ENCODE measurements around the gene GTF2H4. TPM values are rescaled to one million over a fixed set of nuclear protein-coding genes. Genes with fewer than 3 reads are reported as not detected.

The GTF2H4 gene
- total and polyA plus RNA-seq, 2 of the 8 experiments (the other 6 are each of a cell fraction or from before 2014, with no cell fraction given): 42.3 to 53.4 TPM

GRCh38 chr6:30907758-30908591 is at the start of gene GTF2H4 (continued):
- TF ChIP-seq SRF (IDR thresholded peaks at IDR 0.05; ENCODE audit: low read depth, low read length) (no peak), RAD21 (IDR thresholded peaks at IDR 0.05 in 1 of 2, conservative IDR thresholded peaks at IDR 0.05 in 1 of 2; ENCODE audit: low read depth in 2 of 2, low read length in 2 of 2) (no peak), ASH2L (IDR thresholded peaks at IDR 0.05; ENCODE audit: low read length) (no peak), RXRA (IDR thresholded peaks at IDR 0.05; ENCODE audit: insufficient read depth, low read depth, low read length) (no peak), CBX5 (IDR thresholded peaks at IDR 0.05; ENCODE audit: low read depth, low read length) (no peak), KDM5A (IDR thresholded peaks at IDR 0.05; ENCODE audit: low read length) (peak; percentile 62; the same call in 1 of the 2 replicates), SIX5 (IDR thresholded peaks at IDR 0.05; ENCODE audit: low read depth, low read length) (peak; percentile 96), BCL11A (IDR thresholded peaks at IDR 0.05; ENCODE audit: low read depth in 2 of 2, low read length in 2 of 2) (no peak), EZH2 (IDR thresholded peaks at IDR 0.05; ENCODE audit: low read depth, low read length, severe bottlenecking) (no peak), CHD1 (IDR thresholded peaks at IDR 0.05; ENCODE audit: low read depth, low read length) (no peak), TAF7 (optimal IDR thresholded peaks at IDR 0.05; ENCODE audit: borderline replicate concordance, low read depth, low read length) (peak; percentile 16), POU5F1 (IDR thresholded peaks at IDR 0.05; ENCODE audit: low read depth, low read length) (no peak), BRCA1 (IDR thresholded peaks at IDR 0.05; ENCODE audit: low read depth, low read length) (no peak), TAF1 (IDR thresholded peaks at IDR 0.05; ENCODE audit: low read depth, low read length) (peak; percentile 63; the same call in 1 of the 2 replicates), POLR2A (IDR thresholded peaks at IDR 0.05; ENCODE audit: control extremely low read depth in 1 of 2, low read depth in 2 of 2, low read length in 2 of 2) (peak in 1 of 2 experiments; percentile 63; a peak in 2 of 3 replicates), BACH1 (IDR thresholded peaks at IDR 0.05; ENCODE audit: low read length) (peak; percentile 13; the same call in 1 of the 2 replicates), RFX5 (IDR thresholded peaks at IDR 0.05; ENCODE audit: borderline replicate concordance, low read depth, low read length) (no peak), NANOG (IDR thresholded peaks at IDR 0.05; ENCODE audit: insufficient read depth, low read depth, low read length, poor library complexity, severe bottlenecking) (peak; percentile 3), EP300 (IDR thresholded peaks at IDR 0.05; ENCODE audit: borderline replicate concordance in 1 of 2, low read depth in 2 of 2, low read length in 2 of 2) (no peak), SIN3A (conservative IDR thresholded peaks at IDR 0.05 in 1 of 2, IDR thresholded peaks at IDR 0.05 in 1 of 2; ENCODE audit: low read depth in 1 of 2, low read length in 2 of 2) (peak in 1 of 2 experiments; percentile 84; a peak in 1 of 4 replicates), EGR1 (IDR thresholded peaks at IDR 0.05; ENCODE audit: borderline replicate concordance, low read depth, low read length) (peak; percentile 99), USF2 (IDR thresholded peaks at IDR 0.05; ENCODE audit: low read length) (no peak), JUN (IDR thresholded peaks at IDR 0.05; ENCODE audit: low read depth, low read length) (no peak)

Data from H1 (cell line).